GM18517 (cell line): ENCODE measurements around the gene PLSCR1.
A peak's percentile ranks its signal among the peaks of the same experiment; 100 is the strongest.
"Not testable (repeated sequence)": the region's sequence is repeated elsewhere in the genome, so short reads cannot be mapped to it uniquely, and the experiment has no call there.

Source experiments
- ATAC-seq: cut with Tn5 transposase; IDR thresholded peaks from one replicate; pipeline ENCODE4 v1.9.1; 2021; ENCODE audit warnings: mild to moderate bottlenecking, moderate library complexity; ENCODE audit not compliant: unreplicated experiment

PLSCR1 gene

DNA sequence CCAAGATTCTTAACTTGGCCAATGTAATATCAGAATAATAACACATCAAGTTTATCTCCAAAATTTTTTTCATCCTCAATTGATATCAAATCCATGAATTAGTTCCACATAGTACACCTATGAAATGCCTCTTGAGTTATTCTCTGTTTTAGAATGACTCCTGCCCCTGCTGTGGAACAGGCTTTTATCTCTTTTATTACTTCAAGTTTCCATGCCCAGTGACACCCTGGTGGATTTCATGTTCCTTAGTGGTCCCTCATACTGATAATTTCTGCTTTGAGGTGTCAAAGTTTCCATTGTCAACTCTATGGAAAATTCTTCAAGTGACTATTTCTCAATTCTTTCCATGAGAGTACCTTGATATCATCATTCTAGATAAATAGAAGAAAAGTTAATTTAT lies 24.6 kb downstream of the PLSCR1 start:
- ATAC-seq = no peak

DNA sequence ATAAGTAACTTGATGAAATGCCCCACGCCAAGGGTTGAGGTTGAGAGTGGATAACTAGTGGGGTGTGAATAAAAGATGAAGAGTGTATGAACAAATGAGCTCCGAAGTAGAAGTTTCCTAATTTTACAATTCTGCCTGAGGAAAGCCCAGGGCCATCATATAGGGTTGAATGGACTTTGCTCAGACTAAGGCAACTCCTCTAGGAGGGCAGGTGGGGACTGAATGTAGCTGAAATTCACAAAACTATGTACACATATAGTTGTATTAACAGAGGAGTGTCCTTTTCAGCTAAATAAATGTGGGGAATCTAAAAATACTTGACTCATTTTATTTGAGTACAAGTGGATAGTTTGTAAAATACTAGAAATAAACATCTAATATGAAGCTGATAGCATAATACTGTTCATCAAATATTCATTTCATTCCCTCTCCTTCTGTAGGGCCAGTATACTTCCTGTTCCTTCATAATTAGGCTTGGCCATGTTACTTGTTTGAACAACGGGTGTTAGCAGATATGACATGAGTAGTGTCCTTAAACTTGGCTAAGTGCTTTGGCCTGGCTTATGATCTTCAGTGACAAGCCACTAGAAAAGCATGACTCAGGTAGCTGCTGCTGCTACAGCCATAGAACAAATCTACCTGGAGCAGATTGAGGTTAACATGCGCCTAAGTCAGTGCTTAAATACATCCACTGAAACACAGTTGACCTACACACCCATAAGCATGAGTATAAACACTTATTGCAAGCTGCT lies 26.5 kb downstream of the PLSCR1 start:
- ATAC-seq = no peak

DNA sequence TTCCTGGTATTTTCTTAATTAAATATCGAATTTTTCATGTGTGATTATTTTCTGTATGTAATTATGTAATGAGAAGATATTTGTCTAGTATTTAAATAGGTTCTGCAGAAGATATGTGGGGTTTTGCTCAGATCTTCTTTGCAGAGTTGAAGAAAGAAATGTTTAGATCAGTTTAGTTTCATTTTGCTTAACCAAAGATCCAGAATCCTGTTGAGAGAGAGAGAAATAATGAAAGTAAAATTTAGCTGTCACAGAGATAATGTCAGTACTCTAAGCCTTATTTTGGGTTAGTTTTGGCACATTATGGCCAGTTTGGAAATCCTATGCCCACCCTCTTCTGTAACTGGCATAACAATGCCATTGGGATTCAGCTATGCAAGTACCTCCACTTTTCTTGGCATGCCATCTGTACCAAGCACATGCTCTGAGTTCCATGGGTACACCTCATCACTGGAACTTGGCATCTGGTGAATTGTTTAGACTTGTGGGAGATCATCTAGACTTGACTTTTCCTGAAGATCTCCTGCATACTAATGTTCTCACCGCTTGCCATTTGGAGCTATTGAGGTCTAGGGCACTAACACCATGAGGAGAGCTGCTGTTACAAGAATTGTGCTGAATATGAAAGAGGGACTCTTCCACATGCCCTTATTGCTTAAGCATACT lies 30.9 kb downstream of the PLSCR1 start:
- ATAC-seq = no peak

DNA sequence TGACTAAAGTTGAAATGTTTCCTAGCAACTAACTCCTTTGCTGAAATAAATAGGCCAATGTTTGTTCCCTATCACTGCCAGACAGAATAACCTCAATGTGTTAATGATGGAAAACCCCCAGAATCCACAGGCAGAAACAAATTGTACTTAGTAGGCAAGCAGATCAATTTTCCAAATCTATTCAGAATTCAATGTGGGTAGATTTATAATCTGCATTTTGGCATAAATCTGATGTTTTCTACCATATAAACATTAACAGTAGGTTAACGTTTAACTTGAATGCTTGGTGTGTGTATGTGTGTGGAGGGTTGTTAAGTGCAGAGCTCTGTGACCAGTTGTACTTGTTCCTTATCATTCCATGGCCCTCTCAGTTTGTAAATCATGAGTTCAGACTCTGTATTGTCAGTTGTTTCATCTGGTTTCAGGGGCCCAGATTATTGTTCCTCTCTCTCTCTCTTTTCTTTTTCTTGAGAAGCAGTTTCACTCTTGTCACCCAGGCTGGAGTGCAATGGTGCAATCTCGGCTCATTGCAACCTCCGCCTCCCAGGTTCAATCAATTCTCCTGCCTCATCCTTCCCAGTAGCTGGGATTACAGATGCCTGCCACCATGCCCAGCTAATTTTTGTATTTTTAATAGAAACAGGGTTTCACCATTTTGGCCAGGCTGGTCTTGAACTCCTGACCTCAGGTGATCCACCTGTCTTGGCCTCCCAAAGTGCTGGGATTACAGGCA lies 32.8 kb downstream of the PLSCR1 start:
- ATAC-seq = no peak

DNA sequence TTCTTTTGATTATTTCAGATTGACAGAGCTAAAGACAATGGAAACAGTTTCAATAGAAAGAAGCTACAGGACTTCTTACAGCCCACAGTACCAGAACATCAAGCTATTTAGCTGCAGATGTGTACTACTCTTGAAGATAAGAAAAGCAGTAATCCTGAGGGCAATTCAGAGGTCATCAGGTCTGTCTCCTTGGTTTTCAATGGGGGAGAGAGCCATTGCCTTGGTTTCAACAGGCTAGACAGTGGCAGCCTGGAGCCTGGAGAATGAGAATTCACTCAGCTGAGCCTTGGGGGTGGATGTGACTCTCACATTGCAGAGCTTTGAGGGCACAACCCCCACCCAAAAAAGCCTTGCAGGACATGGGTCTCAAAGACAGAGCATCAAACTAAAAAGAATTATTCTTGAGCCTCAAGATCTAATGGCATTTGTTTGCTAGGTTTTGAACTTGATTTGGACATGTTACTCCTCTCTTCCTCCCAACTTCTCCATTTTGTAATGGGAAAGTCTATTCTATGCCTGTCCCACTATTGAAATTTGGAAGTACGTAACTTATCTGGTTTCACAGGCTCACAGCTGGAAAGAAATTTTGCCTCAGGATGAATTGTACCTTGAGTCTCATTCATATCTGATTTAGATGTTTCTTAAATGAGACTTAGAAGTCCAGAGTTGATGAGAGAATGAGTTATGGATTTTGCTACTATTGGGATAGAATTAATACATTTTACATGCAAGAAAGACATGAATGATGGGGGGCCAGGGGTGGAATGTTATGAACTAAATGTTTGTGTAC lies 36.9 kb downstream of the PLSCR1 start:
- no peak for ATAC-seq

DNA sequence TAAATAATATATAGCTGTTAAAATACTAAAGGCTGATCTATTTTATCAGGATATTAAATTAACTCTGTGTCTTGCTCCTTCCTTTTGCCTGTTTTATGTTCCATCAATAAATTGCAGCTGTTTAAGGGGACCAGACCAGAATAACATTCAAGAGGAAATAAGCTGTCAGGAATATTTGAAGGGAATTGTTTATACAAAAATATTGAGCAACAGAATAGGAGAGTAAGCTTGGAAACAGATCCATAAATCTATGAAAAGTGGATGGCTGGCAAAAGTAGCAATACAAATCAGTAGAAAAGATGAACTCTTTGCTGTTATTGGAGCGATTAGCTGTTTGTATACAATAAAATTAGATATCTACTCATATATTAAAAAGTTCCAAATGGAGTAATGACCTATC lies 38.9 kb downstream of the PLSCR1 start:
- no peak for ATAC-seq

DNA sequence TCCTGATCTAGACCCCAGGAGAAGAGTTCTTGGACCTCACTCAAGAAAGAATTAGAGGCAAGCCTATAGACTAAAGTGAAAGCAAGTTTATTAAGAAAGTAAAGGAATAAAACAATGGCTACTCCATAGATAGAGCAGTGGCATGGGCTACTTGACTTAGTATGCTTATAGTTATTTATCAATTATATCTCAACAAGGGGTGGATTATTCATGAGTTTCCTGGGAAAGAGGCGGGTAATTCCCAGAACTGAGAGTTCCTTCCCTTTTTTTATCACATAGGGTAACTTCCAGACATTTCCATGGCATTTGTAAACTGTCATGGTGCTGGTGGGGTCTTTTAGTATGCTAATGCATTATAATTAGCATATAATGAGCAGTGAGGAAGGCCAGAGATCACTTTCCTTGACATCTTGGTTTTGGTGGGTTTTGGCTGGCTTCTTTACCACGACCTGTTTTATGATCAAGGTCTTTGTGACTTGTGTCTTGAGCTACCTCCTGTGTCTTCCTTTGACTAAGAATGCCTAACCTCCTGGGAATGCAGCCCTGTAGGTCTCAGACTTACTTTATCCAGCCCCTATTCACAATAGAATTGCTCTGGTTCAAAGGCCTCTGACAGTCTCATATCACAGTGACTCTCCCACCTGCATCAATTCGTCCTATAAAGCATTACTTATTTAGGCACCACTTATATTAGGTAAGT lies 39.8 kb downstream of the PLSCR1 start:
- no peak for ATAC-seq

DNA sequence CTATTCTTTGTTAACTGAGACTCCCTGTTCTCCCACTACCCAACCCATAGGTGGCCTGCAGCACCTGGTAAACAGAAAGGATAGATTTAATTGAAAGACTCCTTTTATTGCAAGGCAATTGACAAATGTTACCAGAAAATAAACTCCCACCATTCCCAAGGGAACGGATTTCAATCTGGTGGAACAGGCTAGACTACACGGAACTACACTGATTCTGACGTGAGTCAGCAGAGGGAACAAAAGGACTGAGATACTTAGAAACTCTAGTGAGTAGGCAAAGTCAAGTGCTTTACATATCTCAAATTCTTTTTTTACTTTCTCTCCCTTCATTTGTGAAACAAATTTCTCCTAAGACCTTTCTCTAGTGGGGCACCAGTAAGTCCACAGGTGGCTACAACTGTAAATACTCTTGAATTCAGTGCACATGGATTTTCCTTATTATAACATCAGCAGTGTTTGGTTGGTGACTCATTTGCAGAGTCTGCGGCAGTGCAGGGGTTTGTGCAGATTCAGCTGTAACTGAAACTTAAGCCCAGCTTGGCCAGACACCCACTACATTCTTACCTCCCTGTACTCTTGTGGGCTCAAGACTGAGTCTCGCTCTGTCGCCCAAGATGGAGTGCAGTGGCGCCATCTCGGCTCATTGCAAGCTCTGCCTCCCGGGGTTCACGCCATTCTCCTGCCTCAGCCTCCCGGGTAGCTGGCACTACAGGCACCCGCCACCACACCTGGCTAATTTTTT lies 40.8 kb downstream of the PLSCR1 start:
- peak; percentile 95 for ATAC-seq

DNA sequence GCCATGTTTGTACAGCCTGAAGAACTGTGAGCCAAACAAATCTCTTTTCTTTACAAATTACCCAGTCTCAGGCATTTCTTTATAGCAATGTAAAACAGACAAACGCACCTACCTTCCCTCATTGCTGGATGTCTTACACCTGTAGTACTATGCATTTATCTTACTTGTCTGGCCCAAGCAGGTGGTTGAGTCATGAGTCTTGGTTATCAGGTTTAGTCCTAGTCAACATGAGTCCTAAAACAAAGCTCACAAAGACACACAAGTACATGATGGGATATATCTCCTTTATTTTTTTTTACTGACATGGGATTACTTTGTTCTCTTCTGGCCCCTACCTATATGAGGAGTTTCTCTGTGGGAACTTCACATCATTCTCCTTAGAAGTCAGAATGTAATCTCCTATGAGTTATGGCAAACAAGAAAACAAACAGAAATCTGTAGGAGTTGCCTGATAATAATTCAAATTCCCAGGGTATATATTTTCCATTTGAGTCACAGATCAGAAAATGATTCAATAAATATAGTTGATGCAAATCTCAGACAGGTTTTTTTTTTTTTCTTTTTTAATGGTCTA lies 41.4 kb downstream of the PLSCR1 start:
- no peak for ATAC-seq

DNA sequence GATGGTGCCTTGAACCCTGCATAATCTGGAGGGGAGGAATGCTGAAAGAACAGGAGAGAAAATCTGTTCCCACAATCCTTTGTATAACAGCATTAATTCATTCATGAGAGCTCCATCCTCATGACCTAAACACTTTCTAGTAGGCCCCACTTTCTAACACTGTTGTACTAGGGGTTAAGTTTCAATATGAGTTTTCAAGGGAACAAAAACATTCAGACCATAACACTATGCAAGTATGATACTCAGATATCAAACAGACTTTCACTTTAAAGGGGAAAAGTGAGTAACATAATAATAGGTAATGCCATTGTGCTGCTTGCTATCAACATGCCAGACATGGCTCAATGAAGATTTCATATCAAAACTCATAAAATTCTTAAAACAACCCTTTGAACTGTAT lies 42.7 kb downstream of the PLSCR1 start:
- no peak for ATAC-seq

DNA sequence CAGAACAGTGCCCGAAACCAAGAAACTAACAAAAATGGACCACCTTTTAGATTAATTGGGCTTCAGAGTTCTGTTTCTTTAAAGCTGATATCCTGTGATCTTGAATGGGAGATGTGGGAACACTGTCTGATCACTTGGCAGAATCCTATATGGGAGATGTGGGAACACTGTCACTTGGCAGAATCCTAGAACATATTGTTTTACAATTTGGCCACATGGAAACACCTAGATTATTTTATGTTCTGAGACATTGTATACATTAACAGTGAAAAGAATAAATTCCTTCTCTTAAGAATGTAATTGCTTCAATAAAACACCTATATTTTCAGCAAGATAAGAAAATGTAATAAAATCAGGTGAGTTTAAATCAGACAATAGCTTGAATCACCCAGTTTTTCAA lies 44.7 kb downstream of the PLSCR1 start:
- ATAC-seq = no peak

DNA sequence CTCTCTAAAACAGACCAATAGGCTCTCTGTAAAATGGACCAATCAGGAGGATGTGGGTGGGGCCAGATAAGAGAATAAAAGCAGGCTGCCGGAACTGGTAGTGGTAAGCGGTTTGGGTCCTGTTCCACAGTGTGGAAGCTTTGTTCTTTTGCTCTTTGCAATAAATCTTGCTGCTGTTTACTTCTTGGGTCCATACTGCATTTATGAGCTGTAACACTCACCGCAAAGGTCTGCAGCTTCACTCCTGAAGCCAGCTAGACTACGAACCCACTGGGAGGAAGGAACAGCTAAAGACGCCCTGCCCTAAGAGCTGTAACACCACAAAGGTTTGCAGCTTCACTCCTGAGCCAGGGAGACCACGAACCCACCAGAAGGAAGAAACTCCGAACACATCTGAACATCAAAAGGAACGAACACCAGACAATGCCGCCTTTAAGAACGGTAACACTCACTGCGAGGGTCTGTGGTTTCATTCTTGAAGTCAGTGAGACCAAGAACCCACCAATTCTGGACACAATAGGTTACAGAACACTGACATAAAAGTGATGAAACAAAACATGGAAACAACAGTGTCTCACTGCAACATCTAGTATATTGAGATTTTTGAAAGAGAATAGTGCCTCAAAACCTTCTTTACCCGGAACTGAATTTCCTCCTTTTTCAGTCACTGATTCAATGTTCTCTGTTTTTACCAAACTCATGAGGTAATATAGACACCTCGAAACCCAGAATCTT lies 46.2 kb downstream of the PLSCR1 start:
- no peak for ATAC-seq

DNA sequence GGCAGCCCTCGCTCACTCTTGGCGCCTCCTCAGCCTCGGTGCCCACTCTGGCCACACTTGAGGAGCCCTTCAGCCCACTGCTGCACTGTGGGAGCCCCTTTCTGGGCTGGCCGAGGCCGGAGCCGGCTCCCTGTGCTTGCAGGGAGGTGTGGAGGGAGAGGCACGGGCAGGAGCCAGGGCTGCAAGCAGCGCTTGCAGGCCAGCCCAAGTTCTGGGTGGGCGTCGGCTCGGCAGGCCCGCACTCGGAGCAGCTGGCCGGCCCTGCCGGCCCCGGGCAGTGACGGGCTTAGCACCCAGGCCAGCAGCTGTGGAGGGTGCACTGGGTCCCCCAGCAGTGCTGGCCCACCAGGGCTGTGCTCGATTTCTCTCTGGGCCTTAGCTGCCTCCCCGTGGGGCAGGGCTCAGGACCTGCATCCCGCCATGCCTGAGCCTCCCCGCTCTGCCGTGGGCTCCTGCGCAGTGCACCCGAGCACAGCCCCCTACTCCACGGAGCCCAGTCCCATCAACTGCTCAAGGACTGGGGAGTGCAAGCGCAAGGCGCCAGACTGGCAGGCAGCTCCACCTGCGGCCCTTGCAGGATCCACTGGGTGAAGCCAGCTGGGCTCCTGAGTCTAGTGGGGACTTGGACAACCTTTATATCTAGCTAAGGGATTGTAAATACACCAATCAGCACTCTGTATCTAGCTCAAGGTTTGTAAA lies 47.1 kb downstream of the PLSCR1 start:
- ATAC-seq = not testable (repeated sequence)

DNA sequence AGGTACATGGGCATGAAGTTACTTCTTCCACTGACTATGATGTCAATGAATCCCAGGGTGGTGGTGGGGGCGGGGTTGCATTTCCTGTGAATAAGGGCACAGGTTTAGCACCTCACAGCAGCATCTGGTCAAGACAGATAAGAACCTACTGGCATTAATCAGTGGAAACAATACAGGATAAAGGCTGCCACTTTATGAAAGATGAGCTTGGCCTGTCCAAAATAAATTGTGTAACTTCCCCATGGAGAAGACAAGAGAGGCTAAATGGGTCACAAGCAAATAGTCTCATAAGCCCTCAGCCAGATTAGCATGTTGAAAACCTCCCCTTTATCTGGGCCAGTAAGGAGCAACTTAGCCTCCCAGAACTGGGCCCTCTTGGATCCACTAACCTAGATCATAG lies 47.7 kb downstream of the PLSCR1 start:
- no peak for ATAC-seq

DNA sequence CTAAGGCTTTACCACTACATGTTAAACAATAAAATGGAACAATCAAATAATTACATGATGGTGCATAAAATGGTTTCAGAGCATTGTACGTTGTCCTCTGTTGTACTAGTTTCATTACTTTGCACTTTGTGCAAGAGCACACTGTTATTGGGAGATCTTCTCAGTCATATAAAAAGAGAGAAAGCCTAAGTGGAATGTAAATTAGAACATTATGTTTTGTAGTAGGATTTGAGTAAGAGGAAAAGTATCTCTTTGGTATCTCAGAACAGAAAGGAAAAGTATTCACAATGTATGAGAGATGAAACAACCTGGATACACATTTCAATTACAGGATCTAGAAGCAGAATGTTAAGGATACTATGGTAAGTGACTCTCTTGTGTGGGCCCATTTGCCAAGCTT lies 48.2 kb downstream of the PLSCR1 start:
- ATAC-seq = no peak

DNA sequence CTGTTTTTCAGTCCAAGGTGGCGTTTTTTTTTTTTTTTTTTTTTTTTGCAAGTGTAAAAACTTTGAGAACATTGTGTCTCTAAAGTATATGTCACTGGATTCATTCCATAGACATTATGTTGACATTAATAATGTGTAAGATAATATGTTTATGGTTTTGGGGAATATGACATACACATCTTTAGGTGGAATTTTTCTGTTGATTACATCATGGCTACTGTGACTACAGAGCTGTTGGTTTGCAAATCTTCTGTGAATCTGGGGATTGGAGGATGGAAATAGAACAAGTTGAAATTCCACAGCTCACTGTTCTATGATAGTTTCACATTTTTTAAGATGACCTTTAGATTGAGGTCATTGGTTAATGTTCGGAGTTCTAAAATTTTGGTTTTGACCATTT lies 50.6 kb downstream of the PLSCR1 start:
- ATAC-seq = no peak

DNA sequence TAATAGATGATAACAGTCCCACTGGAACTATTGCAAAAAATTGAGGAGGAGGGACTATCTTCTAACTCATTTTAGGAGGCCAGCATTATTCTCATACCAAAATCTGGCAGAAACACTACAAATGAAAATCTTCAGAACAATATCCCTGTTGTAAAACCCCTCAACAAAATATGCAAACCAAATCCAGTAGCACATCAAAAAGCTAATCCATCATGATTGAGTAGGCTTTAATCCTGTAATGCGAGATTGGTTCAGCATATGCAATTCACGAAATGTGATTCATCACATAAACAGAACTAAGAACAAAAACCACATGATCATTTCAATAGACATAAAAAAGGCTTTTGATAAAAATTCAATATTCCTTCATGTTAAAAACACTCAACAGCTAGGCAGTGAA lies 51.2 kb downstream of the PLSCR1 start:
- ATAC-seq = no peak

DNA sequence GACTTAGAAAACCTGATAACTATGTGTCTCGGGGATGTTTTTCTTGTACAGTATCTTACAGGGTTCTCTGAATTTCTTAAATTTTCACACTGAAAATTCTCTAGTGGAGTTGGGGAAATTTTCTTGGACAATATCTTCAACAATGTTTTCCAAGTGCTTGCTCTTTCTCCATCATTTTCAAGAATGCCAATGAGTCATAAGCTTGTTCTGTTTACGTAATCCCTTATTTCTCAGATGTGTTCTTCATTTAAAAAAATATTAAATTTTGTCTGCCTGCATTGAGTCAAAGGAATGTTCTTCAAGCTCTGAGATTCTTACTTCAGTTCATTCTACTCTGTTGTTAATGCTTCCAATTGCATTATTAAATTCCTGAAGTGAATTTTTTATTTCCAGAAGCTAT lies 53.1 kb downstream of the PLSCR1 start:
- no peak for ATAC-seq
